ENCODE data around the gene CHRM4.

Gene CHRM4

DNA sequence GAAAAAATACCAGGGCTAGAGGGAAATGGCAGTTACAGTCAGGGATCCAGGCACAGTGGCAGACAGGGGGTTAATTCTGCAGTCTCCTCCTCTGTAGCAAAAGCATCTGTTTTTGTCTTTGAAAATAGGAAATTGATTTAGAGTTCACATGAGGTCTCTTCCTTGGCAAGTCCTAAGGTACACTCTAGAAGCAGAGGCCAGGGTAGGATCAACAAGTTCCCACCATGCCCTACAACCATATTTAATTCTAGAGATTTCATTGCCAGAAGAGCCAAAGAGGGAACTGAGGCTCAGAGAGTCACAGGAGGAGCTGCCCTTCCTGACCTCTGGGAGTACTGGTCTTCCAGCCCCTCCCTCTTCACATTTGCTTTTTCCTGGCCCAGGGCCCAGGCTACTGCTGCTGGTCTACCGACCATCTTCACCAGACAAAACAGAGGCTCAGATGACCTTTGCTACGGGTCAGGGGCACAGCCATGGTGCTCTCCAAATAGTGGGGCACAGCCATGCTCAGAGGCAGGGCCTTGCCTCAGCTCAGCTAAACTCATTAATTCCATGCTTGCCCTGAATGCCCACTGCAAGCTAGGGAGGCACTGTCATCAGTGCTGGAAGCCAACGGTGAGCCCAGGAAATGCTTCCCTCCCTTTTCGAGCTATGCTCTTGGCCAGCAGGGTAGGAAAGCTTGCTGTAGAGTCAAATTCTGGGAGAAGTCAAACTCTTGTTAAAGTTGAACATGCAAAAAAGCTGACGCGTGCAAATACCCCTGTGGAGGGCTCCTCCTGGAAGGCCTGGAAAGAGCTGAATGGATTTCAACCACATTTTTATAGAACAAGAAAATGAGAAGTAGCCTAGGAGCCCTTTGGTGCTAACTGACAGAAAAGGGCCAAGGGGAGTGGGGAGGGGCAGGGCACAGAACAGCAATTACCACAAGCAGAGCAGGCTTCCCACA, 11.7 kb upstream of the CHRM4 start:
- no peak for DNase-seq

DNA sequence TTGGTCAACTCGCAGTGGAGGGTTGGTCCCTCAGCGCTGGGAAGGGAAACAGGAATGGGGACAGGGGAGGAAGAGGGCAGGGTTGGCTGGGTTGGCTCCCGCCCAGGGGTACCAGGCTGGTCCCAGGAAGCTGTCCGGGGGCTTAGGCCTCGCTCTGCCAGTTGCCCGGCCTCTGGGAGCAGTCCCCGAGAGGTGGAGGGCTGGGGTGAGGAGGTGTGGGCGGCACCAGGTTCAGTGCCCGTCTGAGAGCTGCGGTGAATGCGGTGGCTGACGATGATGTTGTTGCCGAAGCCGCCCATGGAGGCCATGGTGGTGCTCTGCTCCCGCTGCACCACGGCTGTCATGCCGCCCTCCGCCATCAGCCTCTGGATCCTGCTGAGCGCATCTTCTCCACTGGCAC, 6.0 kb upstream of the CHRM4 start:
- no peak for DNase-seq

DNA sequence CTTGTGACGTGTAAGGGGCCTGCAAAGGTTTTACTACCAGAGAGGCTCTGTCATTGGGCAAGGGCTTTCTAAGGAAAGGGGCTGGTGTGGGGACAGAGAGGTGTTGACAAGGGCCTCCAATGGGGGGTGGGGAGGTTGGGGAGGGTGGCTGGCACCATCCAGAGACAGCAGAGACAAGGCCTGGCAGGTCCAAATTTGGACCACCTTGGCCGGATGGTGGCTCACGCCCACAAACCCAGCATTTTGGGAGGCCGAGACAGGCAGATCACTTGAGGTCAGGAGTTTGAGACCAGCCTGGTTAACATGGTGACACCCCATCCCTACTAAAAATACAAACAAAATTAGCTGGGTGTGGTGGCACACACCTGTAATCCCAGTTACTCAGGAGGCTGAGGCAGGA, 2.2 kb upstream of the CHRM4 start:
- DNase-seq = no peak

DNA sequence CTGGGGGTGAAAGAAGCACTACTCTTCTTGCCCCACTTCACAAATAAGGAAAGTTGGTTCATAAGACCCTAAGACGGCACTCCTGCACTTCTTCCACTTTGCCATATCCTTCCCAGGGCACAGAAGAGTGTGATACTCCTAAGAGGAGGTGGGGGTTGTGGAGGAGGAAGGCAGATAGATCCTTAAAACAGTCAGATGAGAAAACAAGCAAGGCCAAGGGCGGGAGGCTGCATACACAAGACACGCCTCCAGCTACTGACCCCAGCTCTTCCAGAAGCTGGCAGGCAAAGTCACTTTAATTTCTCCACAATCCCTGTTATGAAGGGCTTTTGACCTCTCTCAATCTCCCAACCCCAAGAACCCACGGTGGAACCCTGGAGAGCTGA, 1.6 kb upstream of the CHRM4 start:
- no peak for DNase-seq

DNA sequence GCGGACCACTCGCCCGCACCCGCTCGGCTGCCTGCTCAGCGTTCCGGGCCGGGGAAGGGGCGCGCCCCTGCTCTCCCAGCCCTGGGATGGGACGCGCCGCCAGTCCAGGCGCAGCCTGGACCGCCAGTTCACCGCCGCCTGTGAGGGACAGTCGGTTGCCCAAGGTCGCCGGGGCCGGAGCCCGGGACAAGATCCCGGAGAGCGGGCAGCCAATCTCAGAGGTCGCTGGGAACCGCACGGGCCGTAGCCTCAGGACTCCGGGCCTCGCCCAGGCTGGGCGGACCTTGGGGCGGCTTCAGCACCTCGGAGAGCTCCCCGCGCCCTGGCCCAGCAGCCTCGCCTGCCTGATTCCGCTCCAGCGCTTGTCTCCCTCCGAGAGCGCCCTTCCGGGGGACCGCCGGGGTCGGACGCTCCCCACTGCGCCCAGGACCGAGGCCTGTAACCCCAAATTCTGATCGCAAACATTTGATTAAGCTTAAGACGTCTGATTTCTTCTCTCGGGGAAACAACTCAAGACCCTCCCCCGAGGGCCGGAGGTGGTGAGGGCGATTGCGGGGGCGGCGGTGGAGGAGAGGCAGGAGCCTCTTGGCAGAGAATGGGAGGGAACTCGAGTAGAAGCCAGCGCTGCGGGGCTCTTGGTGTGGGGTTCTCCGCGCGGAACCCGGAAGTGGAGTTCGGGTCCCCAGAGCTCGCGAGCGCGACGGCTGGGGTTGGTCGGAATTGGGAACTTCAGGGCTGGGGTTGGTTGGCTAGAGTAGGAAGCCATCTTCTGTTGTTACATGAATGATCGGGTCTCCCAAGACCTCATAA, 1.1 kb upstream of the CHRM4 start:
- peak; percentile 94 for DNase-seq

GRCh38 chr11:46391186-46391577, 394 bp downstream of the CHRM4 start:
- DNase-seq = no peak

DNA sequence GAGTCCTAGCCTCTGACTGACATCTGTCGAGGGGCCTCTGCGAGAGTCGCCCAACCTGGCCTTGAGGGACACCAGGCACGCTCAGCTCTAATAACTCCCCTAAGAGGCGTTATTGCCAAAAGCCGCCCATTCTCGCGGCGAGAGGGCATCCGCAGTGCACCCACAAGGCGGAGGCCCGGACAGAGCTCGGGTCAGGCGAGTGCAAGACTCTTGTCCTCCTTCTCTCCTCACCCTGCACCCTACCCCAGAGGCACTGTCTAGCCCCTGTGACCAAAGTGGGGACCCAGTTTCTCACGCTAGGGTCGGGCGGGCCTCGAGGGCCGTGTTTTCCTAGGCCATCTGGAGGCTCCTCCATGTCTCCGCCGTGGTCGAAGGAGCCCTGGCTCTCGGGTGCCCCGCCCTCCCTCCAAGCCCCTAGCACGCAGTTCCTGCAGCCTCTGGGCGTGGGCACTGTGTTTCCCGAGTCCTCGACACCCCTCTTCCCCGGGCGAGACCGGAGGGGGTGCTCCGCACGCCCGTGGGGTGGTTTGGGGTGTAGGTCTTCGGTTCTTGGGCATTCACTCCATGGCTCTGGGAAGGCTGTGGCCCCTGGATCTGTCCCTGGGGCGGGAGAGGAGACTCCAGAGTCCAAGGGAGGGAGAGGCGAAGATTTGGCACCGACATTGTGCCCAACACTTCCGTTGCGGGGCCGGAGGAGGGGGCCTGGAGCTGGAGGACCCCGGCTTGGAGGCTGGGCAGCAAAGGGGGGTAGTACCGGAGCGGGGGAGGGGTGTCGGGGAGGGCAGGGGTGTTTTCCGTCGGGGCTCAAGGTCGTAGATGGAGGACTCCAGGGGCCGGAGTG, 1.0 kb downstream of the CHRM4 start:
- peak; percentile 31 for DNase-seq

DNA sequence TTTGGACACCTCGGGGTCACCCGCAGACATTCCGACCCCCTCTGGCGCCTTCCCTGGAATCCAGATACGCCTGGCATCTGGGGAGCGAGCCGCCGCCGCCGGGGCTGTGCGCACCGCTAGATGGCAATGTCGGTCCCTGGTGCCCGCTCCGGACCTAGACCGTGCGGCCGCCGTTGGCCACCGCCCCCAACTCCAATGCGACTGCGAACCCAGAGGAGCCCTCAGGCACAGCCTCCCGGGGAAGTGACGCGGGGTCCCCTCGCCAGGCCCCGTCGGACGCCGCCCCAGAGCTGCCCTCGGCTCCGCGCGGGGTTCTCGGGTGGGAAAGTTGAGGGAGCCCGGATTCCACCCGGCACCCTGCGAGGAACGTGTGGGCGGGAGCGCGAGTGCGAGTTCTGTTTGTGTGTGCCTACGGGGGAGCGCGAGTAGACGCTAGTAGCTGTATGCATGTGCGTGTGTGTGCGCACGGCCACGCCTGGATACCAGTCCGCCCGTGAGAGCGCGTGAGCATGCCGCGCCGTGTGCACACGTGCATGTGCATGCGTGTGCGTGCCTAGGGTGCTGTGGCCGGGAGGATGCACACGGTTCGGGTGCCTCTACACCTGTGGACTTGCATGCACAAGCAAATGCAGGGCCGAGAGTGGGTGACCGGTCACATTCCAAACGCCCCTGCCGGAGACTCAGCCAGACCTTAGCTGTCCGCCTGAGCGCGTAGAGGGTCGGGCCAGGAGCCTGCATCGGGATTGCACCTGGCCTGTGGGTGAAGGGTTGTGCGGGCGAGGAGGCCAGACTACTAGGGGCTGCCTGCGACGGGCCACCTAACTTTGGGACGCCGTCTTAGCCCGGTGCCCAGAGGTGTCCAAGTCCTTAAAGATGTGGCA, 1.9 kb downstream of the CHRM4 start:
- DNase-seq = peak; percentile 89

DNA sequence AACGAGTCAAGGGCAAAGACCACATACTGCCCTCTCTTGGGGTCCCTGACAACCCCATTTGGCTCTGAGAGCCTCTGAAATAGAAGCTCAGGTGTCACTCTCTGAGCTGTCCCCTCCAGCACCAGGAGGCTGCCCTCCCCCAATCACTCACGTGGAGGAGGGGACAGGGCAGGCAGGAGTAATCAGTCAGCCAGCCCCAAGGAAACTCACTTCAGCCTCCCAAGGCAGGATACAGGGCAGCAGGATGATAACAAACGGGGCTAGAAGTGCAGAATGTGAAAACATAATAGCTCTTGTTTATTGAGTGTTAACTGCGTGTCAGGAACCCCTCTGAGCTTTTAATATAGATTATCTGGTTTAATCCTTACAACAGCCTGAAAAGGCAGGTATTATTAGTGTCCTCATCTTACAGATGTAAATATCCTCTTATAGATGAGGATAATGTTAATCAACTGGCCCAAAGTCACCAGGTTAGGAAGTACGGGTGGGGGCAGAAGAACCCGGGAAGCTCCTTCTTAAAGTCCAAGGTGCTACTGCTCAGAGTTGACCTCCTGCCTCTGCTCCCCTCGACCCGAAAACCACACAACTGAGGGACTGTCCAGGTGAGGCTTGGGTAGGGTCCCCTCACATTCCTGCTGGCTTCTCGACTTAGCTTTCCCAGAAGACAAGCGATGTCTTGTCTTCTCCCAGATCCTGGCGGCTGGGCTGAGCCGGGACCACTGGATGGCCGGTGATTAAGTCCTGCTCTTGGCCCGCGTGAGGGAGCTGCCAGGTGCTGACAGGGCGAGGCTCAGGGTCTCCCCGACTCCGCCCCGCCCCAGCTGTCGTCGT, 2.7 kb downstream of the CHRM4 start:
- peak; percentile 41 for DNase-seq

- peak; percentile 69 for DNase-seq
Observed at GRCh38 chr11:46387919-46388618, 3.5 kb downstream of the CHRM4 start.

GRCh38 chr11:46387456-46387855, 4.1 kb downstream of the CHRM4 start:
- DNase-seq = no peak

GRCh38 chr11:46386674-46387073, 4.9 kb downstream of the CHRM4 start:
- no peak for DNase-seq

DNA sequence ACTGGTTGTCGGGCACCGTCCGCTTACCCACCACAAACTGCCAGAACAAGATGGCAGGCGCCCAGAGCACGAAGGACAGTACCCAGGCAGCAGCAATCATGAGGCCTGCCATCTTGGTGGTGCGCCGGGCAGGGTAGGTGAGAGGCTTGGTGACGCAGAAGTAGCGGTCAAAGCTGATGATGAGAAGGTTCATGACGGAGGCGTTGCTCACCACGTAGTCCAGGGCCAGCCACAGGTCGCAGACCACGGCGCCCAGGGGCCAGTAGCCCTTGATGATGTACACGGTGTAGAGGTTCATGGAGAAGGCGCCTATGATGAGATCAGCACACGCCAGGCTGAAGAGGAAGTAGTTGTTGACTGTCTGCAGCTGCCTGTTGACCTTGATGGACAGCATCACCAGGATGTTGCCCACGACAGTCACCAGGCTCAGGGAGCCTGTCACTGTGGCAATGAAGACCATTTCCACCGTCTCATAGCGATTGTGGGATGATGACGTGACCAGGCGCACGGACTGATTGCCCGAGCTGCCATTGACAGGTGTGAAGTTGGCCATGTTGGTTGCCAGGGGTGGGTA, 5.5 kb downstream of the CHRM4 start:
- DNase-seq = peak; percentile 31

GRCh38 chr11:46385169-46386004, 6.2 kb downstream of the CHRM4 start:
- no peak for DNase-seq

GRCh38 chr11:46383974-46384701, 7.4 kb downstream of the CHRM4 start:
- DNase-seq = no peak

- DNase-seq = no peak
Observed at GRCh38 chr11:46383404-46383758, 8.2 kb downstream of the CHRM4 start.

- DNase-seq = peak; percentile 32
Observed at GRCh38 chr11:46382646-46383403, 8.8 kb downstream of the CHRM4 start.

All from hematopoietic multipotent progenitor cell treated with erythropoietin and hydrocortisone succinate and interleukin-3 and kit ligand, for 4 days (in vitro differentiated cells).